Measurements from ENCODE around the gene OTUD7B. TPM values are rescaled to one million over a fixed set of nuclear protein-coding genes. Genes with fewer than 3 reads are reported as not detected.

OTUD7B gene
- total and polyA plus RNA-seq, 2 of the 8 experiments (the other 6 are each of a cell fraction or from before 2014, with no cell fraction given): 4.2 to 21.5 TPM

- H3K14ac ChIP-seq (ENCODE audit: insufficient read length): no peak overlapping the region
- no peak overlapping the region for H2BK12ac ChIP-seq (ENCODE audit: low read depth, low read length)
- H4K91ac ChIP-seq (replicated peaks; ENCODE audit: insufficient read length, low read length): no peak overlapping the region
- H3K27ac ChIP-seq (ENCODE audit: low read depth, low read length): no peak overlapping the region
- peaks cover 0 to 11% (median 4%) of the 10 kb centered on the region in 4 experiments; a peak in 4 of 8 replicates for H3K36me3 ChIP-seq (ENCODE audit: control insufficient read depth in 2 of 4, insufficient read depth in 4 of 4, low read length in 3 of 4)
- POLR2A ChIA-PET (ENCODE audit: partially characterized antibody): interaction anchor here (1.2 to 3.8 kb wide), 7 partner anchors 8 to 30 kb away, joined by 4 to 30 read pairs (median 6); partner anchors contain the start of gene BOLA1
- FAIRE-seq (no peak), DNase-seq (ENCODE audit: low read depth in 1 of 2, low spot score in 2 of 2) (no peak)
- no peak overlapping the region for H2BK120ac ChIP-seq (replicated peaks; ENCODE audit: low read depth, low read length)
- peak overlapping the region; percentile 85 to 99 (median 92) for H3K4me3 ChIP-seq (ENCODE audit: extremely low read depth in 1 of 4, insufficient read depth in 2 of 4, low read depth in 3 of 4, low read length in 4 of 4)
- H3K9ac ChIP-seq (replicated peaks in 1 of 4; ENCODE audit: extremely low read depth in 1 of 4, low read depth in 3 of 4, low read length in 3 of 4): peak overlapping the region in 2 of 4 experiments; percentile 10 to 79; a peak in 3 of 7 replicates
- H2BK5ac ChIP-seq (ENCODE audit: low read depth, low read length): no peak overlapping the region
- peaks cover 4 to 19% (median 11%) of the 10 kb centered on the region in 4 experiments for H3K4me1 ChIP-seq (replicated peaks in 1 of 4; ENCODE audit: control insufficient read depth in 3 of 4, insufficient read depth in 4 of 4, low read length in 3 of 4)
- H3K9me3 ChIP-seq (ENCODE audit: insufficient read depth in 2 of 2, low read depth in 1 of 2, low read length in 1 of 2): no peaks in the 10 kb centered on the region
- TF ChIP-seq CREB1 (IDR thresholded peaks at IDR 0.05) (no peak), MAX (IDR thresholded peaks at IDR 0.05) (no peak), SRF (IDR thresholded peaks at IDR 0.05; ENCODE audit: low read depth, low read length) (no peak), TCF12 (IDR thresholded peaks at IDR 0.05; ENCODE audit: low read depth, low read length) (no peak), KDM5A (IDR thresholded peaks at IDR 0.05; ENCODE audit: low read length) (no peak), NRF1 (IDR thresholded peaks at IDR 0.05; ENCODE audit: low read depth, low read length) (no peak), SAP30 (IDR thresholded peaks at IDR 0.05; ENCODE audit: insufficient read depth, insufficient replicate concordance, low read length) (no peak), ATF3 (IDR thresholded peaks at IDR 0.05; ENCODE audit: insufficient read depth, low read depth, low read length) (no peak), RAD21 (IDR thresholded peaks at IDR 0.05 in 1 of 2, conservative IDR thresholded peaks at IDR 0.05 in 1 of 2; ENCODE audit: low read depth in 2 of 2, low read length in 2 of 2) (no peak), SP4 (IDR thresholded peaks at IDR 0.05; ENCODE audit: low read length) (no peak), RXRA (IDR thresholded peaks at IDR 0.05; ENCODE audit: insufficient read depth, low read depth, low read length) (no peak), BRCA1 (IDR thresholded peaks at IDR 0.05; ENCODE audit: low read depth, low read length) (no peak), YY1 (IDR thresholded peaks at IDR 0.05; ENCODE audit: low read depth, low read length) (no peak), PHF8 (conservative IDR thresholded peaks at IDR 0.05; ENCODE audit: low read depth, low read length) (no peak)
- H3K23ac ChIP-seq (ENCODE audit: insufficient read length): peak overlapping the region; percentile 72
- CTCF ChIA-PET (ENCODE audit: partially characterized antibody): interaction anchor here (1.2 to 1.8 kb wide), 4 partner anchors 15 to 45 kb away, joined by 4 to 10 read pairs (median 4); a partner anchor contains a TSS
- no peak overlapping the region for H4K8ac ChIP-seq (ENCODE audit: extremely low read depth, insufficient read depth, low read length)
- H2AFZ ChIP-seq (ENCODE audit: low read length): no peak overlapping the region
- no peak overlapping the region for H3K4ac ChIP-seq (replicated peaks; ENCODE audit: insufficient read length, low read depth, low read length)
- H2BK15ac ChIP-seq (ENCODE audit: low read length): no peak overlapping the region
- H3K4me2 ChIP-seq (ENCODE audit: insufficient read depth in 1 of 2, low read depth in 2 of 2, low read length in 2 of 2): peak overlapping the region; percentile 94 to 98
- H2AK5ac ChIP-seq (ENCODE audit: low read depth, low read length): no peak overlapping the region
- H3K23me2 ChIP-seq (ENCODE audit: low read depth, low read length): peaks cover 10% of the 10 kb centered on the region; the same call in 1 of the 2 replicates
- H4K20me1 ChIP-seq (replicated peaks in 1 of 2; ENCODE audit: control insufficient read depth in 1 of 2, insufficient read depth in 2 of 2, low read length in 2 of 2): peaks cover 0 to 2% of the 10 kb centered on the region in 2 experiments
- no peak overlapping the region for H3K18ac ChIP-seq (ENCODE audit: extremely low read depth, low read length)
- 7% methylated on average over 4 of the region's 10 CpGs; no CpG with 5 or more reads in 1 of the 2 experiments for whole genome bisulfite sequencing, 2 experiments (ENCODE audit: extremely low coverage in 1 of 2, insufficient coverage in 1 of 2, insufficient read length in 1 of 2, insufficient replicate concordance in 2 of 2, low coverage in 1 of 2, low lambda C conversion rate in 2 of 2, missing lambda C conversion rate in 1 of 2)
- H4K5ac ChIP-seq (ENCODE audit: insufficient read length, low read depth, low read length): no peak overlapping the region
- peaks cover 0 to 12% of the 10 kb centered on the region in 2 experiments; a peak in 2 of 4 replicates for H3K79me2 ChIP-seq (ENCODE audit: control insufficient read depth in 1 of 2, insufficient read depth in 2 of 2, low read length in 2 of 2)
- H3K27me3 ChIP-seq (replicated peaks in 1 of 4; ENCODE audit: control insufficient read depth in 3 of 4, extremely low read depth in 1 of 4, insufficient read depth in 3 of 4, low read length in 3 of 4): no peaks in the 10 kb centered on the region
- no peak overlapping the region for H3K56ac ChIP-seq (replicated peaks; ENCODE audit: insufficient read length, low read depth, low read length)
- peaks cover 15% of the 10 kb centered on the region for H3K79me1 ChIP-seq (ENCODE audit: low read depth, low read length)
- H2BK20ac ChIP-seq (ENCODE audit: low read length): no peak overlapping the region
Observed at GRCh38 chr1:149916898-149917252, 93.7 kb downstream of the OTUD7B start.

Measured in H1 (cell line).